Midbrain (tissue), 1 donor: ENCODE results near the gene TOR2A.
A peak's percentile ranks its signal among the peaks of the same experiment; 100 is the strongest.
"Not testable (repeated sequence)": the region's sequence is repeated elsewhere in the genome, so short reads cannot be mapped to it uniquely, and the experiment has no call there.

Experiments
- DNase-seq: peaks from one replicate; lab custom pipeline; 2025; lab: John Stamatoyannopoulos, UW

TOR2A gene

GRCh38 chr9:127734747-127735529 is at the start of gene TOR2A:
Gene TOR2A (minus strand): TSS chr9:127735294. CDS start chr9:127735270, 24 bp downstream.
- peak; percentile 98 for DNase-seq

- no peak for DNase-seq
Observed at GRCh38 chr9:127783111-127784008, 48.3 kb upstream of the TOR2A start.

- DNase-seq, result no peak
Observed at GRCh38 chr9:127781806-127782205, 46.7 kb upstream of the TOR2A start.

- not testable (repeated sequence) for DNase-seq
Observed at GRCh38 chr9:127780909-127781308, 45.8 kb upstream of the TOR2A start.

GRCh38 chr9:127780126-127780885 is 45.2 kb upstream of the TOR2A start:
- DNase-seq, result peak; percentile 53

- DNase-seq, result no peak
Observed at GRCh38 chr9:127779136-127779981, 44.3 kb upstream of the TOR2A start.

- DNase-seq, result no peak
Observed at GRCh38 chr9:127778280-127779135, 43.4 kb upstream of the TOR2A start, which contains the start of gene SH2D3C. Gene SH2D3C (minus strand): TSS chr9:127778666. CDS start chr9:127778627, 39 bp downstream.

GRCh38 chr9:127777368-127777980 is 42.4 kb upstream of the TOR2A start:
- DNase-seq, result no peak

GRCh38 chr9:127776924-127777289 is 41.8 kb upstream of the TOR2A start:
- DNase-seq, result no peak

- no peak for DNase-seq
Observed at GRCh38 chr9:127776195-127776923, 41.3 kb upstream of the TOR2A start.

- DNase-seq, result no peak
Observed at GRCh38 chr9:127773981-127774380, 38.9 kb upstream of the TOR2A start.

GRCh38 chr9:127773272-127773671 is 38.2 kb upstream of the TOR2A start:
- DNase-seq, result no peak

GRCh38 chr9:127772603-127773002 is 37.5 kb upstream of the TOR2A start:
- no peak for DNase-seq

- no peak for DNase-seq
Observed at GRCh38 chr9:127771570-127772189, 36.6 kb upstream of the TOR2A start.

- DNase-seq, result peak; percentile 89
Observed at GRCh38 chr9:127770905-127771569, 35.9 kb upstream of the TOR2A start.

GRCh38 chr9:127770583-127770904 is 35.5 kb upstream of the TOR2A start:
- DNase-seq, result no peak

GRCh38 chr9:127769929-127770582 is 35.0 kb upstream of the TOR2A start:
- no peak for DNase-seq

GRCh38 chr9:127769101-127769500 is 34.0 kb upstream of the TOR2A start:
- DNase-seq, result no peak
